Keratinocyte (primary cell): Measurements from ENCODE around the gene BBX. TPM values are rescaled to one million over a fixed set of nuclear protein-coding genes. Genes with fewer than 3 reads are reported as not detected.

ENCODE experiments used
- DNase-seq: peaks from one replicate; pipeline ENCODE4 v3.0.0-alpha.2; 2011; ENCODE audit warnings: low read depth, missing footprints, low spot score
- FAIRE-seq: peaks from 2 replicates; lab custom pipeline; 2011; peaks lifted over from hg19 to GRCh38; lab: Jason Lieb, UNC
- H2AFZ ChIP-seq: 2 replicates; pipeline ENCODE4 v1.6.0; 2012; ENCODE audit warnings: low read length, control low read depth, inconsistent platforms; ENCODE audit not compliant: control insufficient read depth
- H3K27ac ChIP-seq: 2 replicates; pipeline ENCODE4 v1.5.1; 2011; ENCODE audit warnings: low read length; ENCODE audit not compliant: control insufficient read depth, insufficient read depth
- H3K27me3 ChIP-seq: 3 replicates; pipeline ENCODE4 v1.6.0; 2011; ENCODE audit warnings: low read length; ENCODE audit not compliant: control insufficient read depth, insufficient read depth; ENCODE audit errors: extremely low read depth
- H3K36me3 ChIP-seq, 2 experiments: 2 replicates in 1 of 2; 3 replicates in 1 of 2; pipeline ENCODE4 v1.5.1; 2011; ENCODE audit warnings: low read length in 2 of 2, mild to moderate bottlenecking in 1 of 2; ENCODE audit not compliant: control insufficient read depth in 2 of 2, insufficient read depth in 2 of 2; ENCODE audit errors: extremely low read depth in 1 of 2
- H3K4me1 ChIP-seq: 3 replicates; pipeline ENCODE4 v1.5.1; 2011; ENCODE audit warnings: low read length; ENCODE audit not compliant: control insufficient read depth, insufficient read depth; ENCODE audit errors: extremely low read depth
- H3K4me2 ChIP-seq: 3 replicates; pipeline ENCODE4 v1.6.0; 2011; ENCODE audit warnings: low read depth, low read length; ENCODE audit not compliant: control insufficient read depth, insufficient read depth; ENCODE audit errors: extremely low read depth
- H3K4me3 ChIP-seq, 3 experiments: fragments of 200-600 bp in 1 of 3; sonication (generic) in 1 of 3; 2 replicates in 2 of 3; 3 replicates in 1 of 3; pipeline ENCODE4 v1.5.1; 2011 to 2016; ENCODE audit warnings: low read length in 3 of 3, mild to moderate bottlenecking in 3 of 3, control low read depth in 2 of 3, inconsistent platforms in 1 of 3, low read depth in 1 of 3, mixed read lengths in 1 of 3, mixed run types in 1 of 3, moderate library complexity in 1 of 3; ENCODE audit not compliant: control insufficient read depth in 2 of 3, insufficient read depth in 2 of 3; ENCODE audit errors: extremely low read depth in 1 of 3
- H3K79me2 ChIP-seq: 2 replicates; pipeline ENCODE4 v1.6.0; 2012; ENCODE audit warnings: low read length; ENCODE audit not compliant: control insufficient read depth, insufficient read depth
- H3K9ac ChIP-seq: 3 replicates; pipeline ENCODE4 v1.6.0; 2011; ENCODE audit warnings: low read length; ENCODE audit not compliant: control insufficient read depth, insufficient read depth; ENCODE audit errors: extremely low read depth
- H3K9me1 ChIP-seq: 3 replicates; pipeline ENCODE4 v1.6.0; 2011; ENCODE audit warnings: low read length; ENCODE audit not compliant: control insufficient read depth, insufficient read depth; ENCODE audit errors: extremely low read depth
- H3K9me3 ChIP-seq: 2 replicates; pipeline ENCODE4 v1.5.1; 2012; ENCODE audit warnings: low read depth, low read length; ENCODE audit not compliant: control insufficient read depth
- H4K20me1 ChIP-seq: 3 replicates; pipeline ENCODE4 v1.6.0; 2011; ENCODE audit warnings: low read length; ENCODE audit not compliant: control insufficient read depth, insufficient read depth; ENCODE audit errors: extremely low read depth
- CTCF ChIP-seq, 3 experiments: IDR thresholded peaks in 1 of 3; conservative IDR thresholded peaks in 1 of 3; optimal IDR thresholded peaks in 1 of 3; 2 replicates in 2 of 3; 3 replicates in 1 of 3; pipeline versions ENCODE3 to v1.5.1; 2011; ENCODE audit warnings: low read length in 3 of 3, mild to moderate bottlenecking in 3 of 3, moderate library complexity in 2 of 3, control low read depth in 1 of 3, inconsistent platforms in 1 of 3; ENCODE audit not compliant: insufficient read depth in 2 of 3; ENCODE audit errors: extremely low read depth in 1 of 3
- EZH2 ChIP-seq: IDR thresholded peaks from one replicate; pipeline ENCODE4 v1.6.1; 2012; ENCODE audit warnings: inconsistent platforms, mild to moderate bottlenecking, low read length, moderate library complexity
- dilution Hi-C: fragments of 300-500 bp; cut with MboI; formaldehyde crosslinking; loops from one replicate; pipeline ENCODE4 v1.7.0; 2020; ENCODE audit warnings: low sequenced_read_pairs; ENCODE audit not compliant: extremely low pct_ligation_motif_present
- polyA plus RNA-seq, 5 experiments: library from polyadenylated mRNA; depleted of rRNA in 3 of 5; stranded (reverse) in 3 of 5; stranded (forward) in 1 of 5; unstranded in 1 of 5; fragments of >200 nt; gene quantifications; 1 replicate in 1 of 5; 2 replicates in 3 of 5; 3 replicates in 1 of 5; pipeline versions ENCODE4 v1.2.1 to v1.2.3, GENCODE V29; 2011 to 2012; ENCODE audit warnings: missing spikeins in 2 of 5, low read depth in 1 of 5, low replicate concordance in 1 of 5

The BBX gene
- polyA plus RNA-seq, 1 donor (not counting 4 experiments of a cell fraction or from before 2014, with no cell fraction given) = 43.4 TPM

DNA sequence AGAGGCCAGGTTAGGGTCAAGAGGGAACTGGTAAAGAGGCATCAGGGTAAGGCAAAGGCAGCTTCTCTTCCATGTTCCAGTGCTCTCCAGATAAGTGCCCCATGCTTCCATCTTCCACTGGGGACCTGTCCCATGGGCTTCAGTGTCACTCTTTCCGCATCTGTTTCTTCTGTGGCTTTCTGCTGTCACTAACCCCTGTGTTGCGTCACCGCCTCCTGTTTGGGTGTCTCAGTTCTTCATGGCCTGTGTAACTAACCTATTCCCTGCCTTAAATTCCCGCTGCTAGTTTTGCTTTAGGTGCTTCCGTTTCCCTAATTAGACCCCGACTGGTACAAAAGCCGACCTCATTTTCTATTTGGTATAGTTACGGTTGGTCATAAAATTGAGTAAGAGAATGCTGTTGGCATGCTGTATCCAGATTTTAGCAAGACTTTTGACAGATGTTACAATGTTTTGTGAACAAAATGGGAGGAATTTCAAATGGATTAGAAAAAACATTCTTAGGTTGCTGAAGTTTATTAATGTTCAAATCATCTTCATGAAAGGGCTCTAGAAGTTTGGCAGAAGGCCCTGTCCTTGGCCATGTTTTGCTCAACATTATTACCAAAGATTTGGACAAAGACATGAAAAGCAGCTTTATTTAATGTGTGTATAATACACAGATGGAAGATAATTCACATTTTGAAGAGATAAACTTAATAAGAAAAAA lies 245.3 kb downstream of the BBX start:
- H3K4me1 ChIP-seq = no peaks in the 10 kb centered on the region
- FAIRE-seq = no peak
- DNase-seq = no peak
- no peaks in the 10 kb centered on the region for H3K9me3 ChIP-seq
- peaks cover 0 to 2% of the 10 kb centered on the region in 2 experiments for H3K36me3 ChIP-seq
- H3K79me2 ChIP-seq = no peaks in the 10 kb centered on the region
- H3K27me3 ChIP-seq = no peaks in the 10 kb centered on the region
- no peak overlapping the region for H3K4me3 ChIP-seq
- dilution Hi-C loops = no loop called here
- H3K9me1 ChIP-seq = no peaks in the 10 kb centered on the region
- no peak overlapping the region for H3K27ac ChIP-seq
- no peak for TF ChIP-seq EZH2
- no peak for TF ChIP-seq CTCF (optimal IDR thresholded peaks at IDR 0.05 in 1 of 3, IDR thresholded peaks at IDR 0.05 in 1 of 3, conservative IDR thresholded peaks at IDR 0.05 in 1 of 3; ENCODE audit: extremely low read depth in 1 of 3, insufficient read depth in 2 of 3, low read length in 3 of 3)
- no peak overlapping the region for H3K4me2 ChIP-seq
- no peaks in the 10 kb centered on the region for H4K20me1 ChIP-seq
- H3K9ac ChIP-seq = no peak overlapping the region
- no peak overlapping the region for H2AFZ ChIP-seq

- DNase-seq = no peak
- Histone ChIP-seq H3K4me3 (no peak overlapping the region), H3K79me2 (no peaks in the 10 kb centered on the region), H4K20me1 (no peaks in the 10 kb centered on the region), H3K27ac (no peak overlapping the region), H2AFZ (no peak overlapping the region), H3K27me3 (no peaks in the 10 kb centered on the region), H3K4me2 (no peak overlapping the region), H3K9me1 (no peaks in the 10 kb centered on the region), H3K36me3 (peaks cover 5 to 10% of the 10 kb centered on the region in 2 experiments), H3K9ac (no peak overlapping the region), H3K4me1 (no peaks in the 10 kb centered on the region), H3K9me3 (no peaks in the 10 kb centered on the region)
- no peak for TF ChIP-seq CTCF (optimal IDR thresholded peaks at IDR 0.05 in 1 of 3, IDR thresholded peaks at IDR 0.05 in 1 of 3, conservative IDR thresholded peaks at IDR 0.05 in 1 of 3; ENCODE audit: extremely low read depth in 1 of 3, insufficient read depth in 2 of 3, low read length in 3 of 3)
- no peak for TF ChIP-seq EZH2
- dilution Hi-C loops = no loop called here
- no peak for FAIRE-seq
Observed at GRCh38 chr3:107769882-107770281, 247.1 kb downstream of the BBX start.
